Activated T-cell treated with anti-CD3 and anti-CD28 coated beads, Interleukin-2, amount 50 U/mL, for 48 hours (primary cell): ENCODE results near the gene ZNF343.

Source experiments
- DNase-seq, 2 experiments: peaks; one replicate each; pipeline ENCODE4 v3.0.0-alpha.2; 2020

ZNF343 gene

GRCh38 chr20:2470423-2471193 is 38.1 kb downstream of the ZNF343 start, which contains the start of gene SNRPB:
Gene SNRPB (minus strand): TSS chr20:2470789. CDS start chr20:2470690, 99 bp downstream.
- peak; percentile 97 to 98 for DNase-seq

GRCh38 chr20:2469991-2470422 is 38.7 kb downstream of the ZNF343 start:
- peak; percentile 72 to 75 for DNase-seq

GRCh38 chr20:2468581-2469407 is 39.9 kb downstream of the ZNF343 start:
- DNase-seq: no peak

- no peak for DNase-seq
Observed at GRCh38 chr20:2467412-2467811, 41.3 kb downstream of the ZNF343 start.

- DNase-seq: no peak
Observed at GRCh38 chr20:2465100-2465499, 43.6 kb downstream of the ZNF343 start.

GRCh38 chr20:2463616-2464365 is 44.9 kb downstream of the ZNF343 start:
- no peak for DNase-seq

GRCh38 chr20:2462484-2462883 is 46.2 kb downstream of the ZNF343 start:
- DNase-seq: no peak

- no peak for DNase-seq
Observed at GRCh38 chr20:2460752-2461424, 47.8 kb downstream of the ZNF343 start.

- no peak for DNase-seq
Observed at GRCh38 chr20:2459981-2460751, 48.5 kb downstream of the ZNF343 start.

- DNase-seq: no peak
Observed at GRCh38 chr20:2458919-2459499, 49.7 kb downstream of the ZNF343 start.

- no peak for DNase-seq
Observed at GRCh38 chr20:2455771-2456497, 52.8 kb downstream of the ZNF343 start.

- no peak for DNase-seq
Observed at GRCh38 chr20:2453792-2454191, 54.9 kb downstream of the ZNF343 start.

- peak; percentile 81 for DNase-seq
Observed at GRCh38 chr20:2451939-2452732, 56.6 kb downstream of the ZNF343 start.

GRCh38 chr20:2451422-2451821 is 57.3 kb downstream of the ZNF343 start:
- no peak for DNase-seq

GRCh38 chr20:2449386-2449785 is 59.3 kb downstream of the ZNF343 start:
- no peak for DNase-seq

GRCh38 chr20:2446845-2447244 is 61.9 kb downstream of the ZNF343 start:
- no peak for DNase-seq
